Breast epithelium (tissue), 3 donors: ENCODE data around the gene CADPS2.

Experiments
- POLR2A ChIP-seq: fragments of 450-650 bp; IDR thresholded peaks from one replicate; pipeline ENCODE4 v1.6.1; 2016; ENCODE audit warnings: antibody characterized with exemption, mild to moderate bottlenecking, moderate library complexity
- TF ChIP-seq, protein P1 (sequence below), 3 donors: fragments of 450-650 bp; IDR thresholded peaks; one replicate each; pipeline ENCODE4 v1.5.1; 2016 to 2017; ENCODE audit warnings: antibody characterized with exemption in 3 of 3, mild to moderate bottlenecking in 3 of 3, moderate library complexity in 3 of 3

DNA sequence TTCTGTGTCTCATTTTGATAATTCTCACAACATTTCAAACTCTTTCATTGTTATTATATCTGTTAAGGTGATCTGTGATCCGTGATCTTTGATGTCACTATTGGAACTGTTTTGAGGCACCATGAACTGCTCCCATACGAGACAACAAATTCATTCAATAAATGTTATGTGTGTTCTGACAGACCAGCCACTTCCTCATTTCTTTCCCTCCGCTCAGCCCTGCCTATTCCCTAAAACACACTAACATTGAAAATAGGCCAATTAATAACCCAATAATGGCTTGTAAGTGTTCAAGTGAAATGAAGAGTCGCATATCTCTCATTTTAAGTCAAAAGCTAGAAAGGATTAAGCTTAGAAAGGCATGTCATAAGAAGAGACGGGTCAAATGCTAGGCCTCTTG is 232.6 kb downstream of the CADPS2 start:
- TF ChIP-seq, protein P1, sequence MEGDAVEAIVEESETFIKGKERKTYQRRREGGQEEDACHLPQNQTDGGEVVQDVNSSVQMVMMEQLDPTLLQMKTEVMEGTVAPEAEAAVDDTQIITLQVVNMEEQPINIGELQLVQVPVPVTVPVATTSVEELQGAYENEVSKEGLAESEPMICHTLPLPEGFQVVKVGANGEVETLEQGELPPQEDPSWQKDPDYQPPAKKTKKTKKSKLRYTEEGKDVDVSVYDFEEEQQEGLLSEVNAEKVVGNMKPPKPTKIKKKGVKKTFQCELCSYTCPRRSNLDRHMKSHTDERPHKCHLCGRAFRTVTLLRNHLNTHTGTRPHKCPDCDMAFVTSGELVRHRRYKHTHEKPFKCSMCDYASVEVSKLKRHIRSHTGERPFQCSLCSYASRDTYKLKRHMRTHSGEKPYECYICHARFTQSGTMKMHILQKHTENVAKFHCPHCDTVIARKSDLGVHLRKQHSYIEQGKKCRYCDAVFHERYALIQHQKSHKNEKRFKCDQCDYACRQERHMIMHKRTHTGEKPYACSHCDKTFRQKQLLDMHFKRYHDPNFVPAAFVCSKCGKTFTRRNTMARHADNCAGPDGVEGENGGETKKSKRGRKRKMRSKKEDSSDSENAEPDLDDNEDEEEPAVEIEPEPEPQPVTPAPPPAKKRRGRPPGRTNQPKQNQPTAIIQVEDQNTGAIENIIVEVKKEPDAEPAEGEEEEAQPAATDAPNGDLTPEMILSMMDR (IDR thresholded peaks at IDR 0.05) = no peak
- TF ChIP-seq POLR2A = no peak
